Endothelial cell (in vitro differentiated cells): ENCODE results near the gene SPATA20. TPM values are rescaled to one million over a fixed set of nuclear protein-coding genes. Genes with fewer than 3 reads are reported as not detected.

Experiments used
- DNase-seq: peaks from one replicate; pipeline ENCODE4 v3.0.0; 2021; ENCODE audit warnings: low spot score
- H3K27ac Mint-ChIP-seq: one replicate; pipeline ENCODE4 v1.8.0; 2021; ENCODE audit warnings: mixed read lengths, inconsistent platforms; ENCODE audit not compliant: unreplicated experiment
- H3K27me3 Mint-ChIP-seq: one replicate; pipeline ENCODE4 v1.8.0; 2021; ENCODE audit warnings: mild to moderate bottlenecking, moderate library complexity, mixed read lengths, inconsistent platforms; ENCODE audit not compliant: unreplicated experiment
- H3K36me3 Mint-ChIP-seq: one replicate; pipeline ENCODE4 v1.8.0; 2021; ENCODE audit warnings: mild to moderate bottlenecking, low read depth, mixed read lengths, inconsistent platforms; ENCODE audit not compliant: unreplicated experiment
- H3K4me1 Mint-ChIP-seq: one replicate; pipeline ENCODE4 v1.8.0; 2021; ENCODE audit warnings: mild to moderate bottlenecking, mixed read lengths, inconsistent platforms; ENCODE audit not compliant: unreplicated experiment
- H3K4me3 Mint-ChIP-seq: one replicate; pipeline ENCODE4 v1.8.0; 2021; ENCODE audit warnings: mild to moderate bottlenecking, mixed read lengths, inconsistent platforms; ENCODE audit not compliant: unreplicated experiment
- H3K9me3 Mint-ChIP-seq: one replicate; pipeline ENCODE4 v1.8.0; 2021; ENCODE audit warnings: mixed read lengths, inconsistent platforms; ENCODE audit not compliant: unreplicated experiment
- total RNA-seq: library from RNA; stranded (reverse); fragmentation: NEBNext Ultra II Directional; extraction: Animal tissue kit (Norgen Biotek cat#: 25700); gene quantifications from one replicate; pipeline ENCODE4 v1.2.1, GENCODE V29; 2021; ENCODE audit not compliant: unreplicated experiment
- TF ChIP-seq, protein P1 (sequence below): fragments of 200-600 bp; sonication (generic); IDR thresholded peaks from one replicate; pipeline ENCODE4 v1.5.0; 2021; ENCODE audit warnings: antibody characterized with exemption; ENCODE audit not compliant: unreplicated experiment

SPATA20 gene
- total RNA-seq, 1 donor from 2014 or later, result 72.5 TPM

DNA sequence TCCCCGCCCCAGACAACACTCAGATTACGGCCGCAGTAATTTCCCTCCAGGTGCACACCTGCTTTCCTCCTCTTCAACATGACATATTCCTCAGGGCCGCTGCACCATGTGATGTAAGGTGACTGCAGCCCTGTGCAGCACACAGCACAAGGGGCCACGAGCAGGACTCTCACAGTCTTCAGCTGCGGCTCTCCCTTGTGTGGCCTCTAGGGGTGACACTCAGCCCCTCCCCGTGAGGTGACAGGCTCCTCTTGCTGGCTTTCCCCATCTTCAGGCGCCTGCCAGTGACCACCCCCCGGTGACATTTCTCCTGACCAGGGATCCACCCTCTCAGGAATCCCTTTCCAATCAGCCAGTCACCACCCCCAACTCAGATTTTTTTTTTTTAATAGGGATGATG is 56.4 kb downstream of the SPATA20 start:
- Mint-ChIP-seq H3K4me3 (no peak overlapping the region), H3K36me3 (peaks cover 4% of the 10 kb centered on the region), H3K27ac (no peak overlapping the region), H3K27me3 (peaks cover 10% of the 10 kb centered on the region), H3K4me1 (no peaks in the 10 kb centered on the region), H3K9me3 (no peaks in the 10 kb centered on the region)
- TF ChIP-seq, protein P1, sequence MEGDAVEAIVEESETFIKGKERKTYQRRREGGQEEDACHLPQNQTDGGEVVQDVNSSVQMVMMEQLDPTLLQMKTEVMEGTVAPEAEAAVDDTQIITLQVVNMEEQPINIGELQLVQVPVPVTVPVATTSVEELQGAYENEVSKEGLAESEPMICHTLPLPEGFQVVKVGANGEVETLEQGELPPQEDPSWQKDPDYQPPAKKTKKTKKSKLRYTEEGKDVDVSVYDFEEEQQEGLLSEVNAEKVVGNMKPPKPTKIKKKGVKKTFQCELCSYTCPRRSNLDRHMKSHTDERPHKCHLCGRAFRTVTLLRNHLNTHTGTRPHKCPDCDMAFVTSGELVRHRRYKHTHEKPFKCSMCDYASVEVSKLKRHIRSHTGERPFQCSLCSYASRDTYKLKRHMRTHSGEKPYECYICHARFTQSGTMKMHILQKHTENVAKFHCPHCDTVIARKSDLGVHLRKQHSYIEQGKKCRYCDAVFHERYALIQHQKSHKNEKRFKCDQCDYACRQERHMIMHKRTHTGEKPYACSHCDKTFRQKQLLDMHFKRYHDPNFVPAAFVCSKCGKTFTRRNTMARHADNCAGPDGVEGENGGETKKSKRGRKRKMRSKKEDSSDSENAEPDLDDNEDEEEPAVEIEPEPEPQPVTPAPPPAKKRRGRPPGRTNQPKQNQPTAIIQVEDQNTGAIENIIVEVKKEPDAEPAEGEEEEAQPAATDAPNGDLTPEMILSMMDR, result no peak
- DNase-seq, result peak; percentile 33

DNA sequence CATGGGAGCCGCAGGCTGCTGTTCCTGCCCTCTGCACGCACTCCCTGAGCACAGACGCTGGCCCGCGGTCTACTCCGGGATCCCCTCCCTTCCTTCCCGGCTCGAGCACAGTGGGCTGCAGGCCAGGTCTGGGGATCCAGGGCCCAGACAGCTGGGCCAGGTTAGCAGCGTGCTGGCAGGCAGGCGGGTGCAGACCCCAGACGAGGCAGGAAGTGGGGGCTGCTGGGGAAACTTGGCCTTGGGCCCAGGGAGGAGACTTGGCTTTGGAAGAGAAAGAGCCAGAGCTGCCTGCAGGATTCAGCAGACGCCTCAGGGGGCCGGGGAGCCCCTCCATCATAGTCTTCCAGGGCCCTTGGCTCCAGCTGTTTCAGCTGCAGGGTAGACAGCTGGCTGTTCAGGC is 57.5 kb downstream of the SPATA20 start:
- Mint-ChIP-seq H3K9me3 (no peaks in the 10 kb centered on the region), H3K36me3 (peaks cover 4% of the 10 kb centered on the region), H3K27ac (no peak overlapping the region), H3K27me3 (peaks cover 9% of the 10 kb centered on the region), H3K4me3 (no peak overlapping the region), H3K4me1 (no peaks in the 10 kb centered on the region)
- TF ChIP-seq, protein P1, result no peak
- DNase-seq, result peak; percentile 26

DNA sequence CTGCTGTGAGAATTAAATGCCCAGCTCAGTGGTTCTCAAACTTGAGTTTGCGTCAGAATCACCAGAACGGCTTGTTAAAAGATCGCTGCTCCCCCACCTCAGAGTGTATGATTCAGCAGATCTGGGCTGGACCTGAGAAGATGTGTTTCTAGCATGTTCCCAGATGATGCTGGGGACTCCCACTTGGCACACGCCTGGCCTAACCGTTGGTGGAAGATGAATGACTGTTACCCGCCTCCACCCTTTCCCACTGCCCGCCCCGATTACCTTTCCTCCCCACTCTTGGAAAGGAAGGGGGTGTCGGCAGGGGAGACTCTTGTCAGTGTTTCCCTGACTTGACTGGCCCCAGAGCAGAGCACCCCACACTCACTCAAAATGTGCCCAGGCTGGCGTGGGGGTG is 58.5 kb downstream of the SPATA20 start:
- Mint-ChIP-seq H3K27ac (no peak overlapping the region), H3K36me3 (peaks cover 4% of the 10 kb centered on the region), H3K27me3 (peaks cover 9% of the 10 kb centered on the region), H3K4me3 (no peak overlapping the region), H3K9me3 (no peaks in the 10 kb centered on the region), H3K4me1 (no peaks in the 10 kb centered on the region)
- DNase-seq, result no peak
- TF ChIP-seq, protein P1, result no peak

Other genes starting within 250 kb of the SPATA20 start
- gene XYLT2, start 201.0 kb upstream of the SPATA20 start, total RNA-seq, result 23.1 TPM
- gene MRPL27, start 174.0 kb upstream of the SPATA20 start, total RNA-seq, result 38.9 TPM
- gene EME1, start 173.9 kb upstream of the SPATA20 start, total RNA-seq, result 6.1 TPM
- gene LRRC59, start 149.7 kb upstream of the SPATA20 start, total RNA-seq, result 64.2 TPM
- 51.0 TPM for gene ACSF2, start 121.0 kb upstream of the SPATA20 start, total RNA-seq
- gene CHAD, start 78.3 kb upstream of the SPATA20 start, total RNA-seq, result not detected
- 25.9 TPM for gene RSAD1, start 68.3 kb upstream of the SPATA20 start, total RNA-seq
- gene MYCBPAP, start 38.7 kb upstream of the SPATA20 start, total RNA-seq, result 0.72 TPM
- 0.49 TPM for gene EPN3, start 14.4 kb upstream of the SPATA20 start, total RNA-seq
- not detected for gene CACNA1G, start 13.5 kb downstream of the SPATA20 start, total RNA-seq
- gene ABCC3, start 87.7 kb downstream of the SPATA20 start, total RNA-seq, result 0.67 TPM
- gene ANKRD40, start 160.7 kb downstream of the SPATA20 start, total RNA-seq, result 37.3 TPM
- gene LUC7L3, start 172.4 kb downstream of the SPATA20 start, total RNA-seq, result 94.1 TPM
- not detected for gene ANKRD40CL, start 220.3 kb downstream of the SPATA20 start, total RNA-seq